Endodermal cell (in vitro differentiated cells): Measurements from ENCODE around the gene SULT2A1. TPM values are rescaled to one million over a fixed set of nuclear protein-coding genes. Genes with fewer than 3 reads are reported as not detected.
"Not testable (repeated sequence)": the region's sequence is repeated elsewhere in the genome, so short reads cannot be mapped to it uniquely, and the experiment has no call there.

Experiments used
- DNase-seq: peaks from one replicate; pipeline ENCODE4 v3.0.0-alpha.2; 2017
- H3K27ac ChIP-seq: 2 replicates; pipeline ENCODE4 v1.5.1; 2013; ENCODE audit warnings: mild to moderate bottlenecking, low read depth, low read length, moderate library complexity
- H3K27me3 ChIP-seq: 2 replicates; pipeline ENCODE4 v1.6.1; 2013; ENCODE audit warnings: mild to moderate bottlenecking, low read length, moderate library complexity; ENCODE audit not compliant: insufficient read depth, control insufficient read depth, poor library complexity, severe bottlenecking
- H3K36me3 ChIP-seq: 2 replicates; pipeline ENCODE4 v1.7.0; 2013; ENCODE audit warnings: mild to moderate bottlenecking, low read length, moderate library complexity; ENCODE audit not compliant: control insufficient read depth, insufficient read depth
- H3K4me1 ChIP-seq: one replicate; pipeline ENCODE4 v1.7.0; 2013; ENCODE audit warnings: low read length; ENCODE audit not compliant: control insufficient read depth, insufficient read depth
- H3K4me3 ChIP-seq: 2 replicates; pipeline ENCODE4 v1.5.1; 2013; ENCODE audit warnings: mild to moderate bottlenecking, low read length, moderate library complexity
- H3K9ac ChIP-seq: 2 replicates; pipeline ENCODE4 v1.6.1; 2013; ENCODE audit warnings: mild to moderate bottlenecking, low read length, moderate library complexity; ENCODE audit not compliant: poor library complexity, severe bottlenecking; ENCODE audit errors: extremely low read depth
- H3K9me3 ChIP-seq: 2 replicates; pipeline ENCODE4 v1.6.1; 2013; ENCODE audit warnings: mild to moderate bottlenecking, low read length, moderate library complexity; ENCODE audit not compliant: control insufficient read depth
- H3K27ac Mint-ChIP-seq: 2 replicates; pipeline ENCODE4 v1.8.0; 2020; ENCODE audit warnings: mixed read lengths
- H3K27me3 Mint-ChIP-seq: 2 replicates; pipeline ENCODE4 v1.8.0; 2021; ENCODE audit warnings: mild to moderate bottlenecking, mixed read lengths; ENCODE audit not compliant: insufficient read depth
- H3K36me3 Mint-ChIP-seq: 2 replicates; pipeline ENCODE4 v1.8.0; 2020; ENCODE audit warnings: low read depth, mixed read lengths
- H3K4me1 Mint-ChIP-seq: 2 replicates; pipeline ENCODE4 v1.8.0; 2020; ENCODE audit warnings: mixed read lengths
- H3K4me3 Mint-ChIP-seq: 2 replicates; pipeline ENCODE4 v1.8.0; 2020; ENCODE audit warnings: mild to moderate bottlenecking, moderate library complexity, mixed read lengths
- H3K9me3 Mint-ChIP-seq: 2 replicates; pipeline ENCODE4 v1.8.0; 2020; ENCODE audit warnings: mild to moderate bottlenecking, mixed read lengths
- CTCF ChIP-seq: fragments of 200-600 bp; sonication (generic); conservative IDR thresholded peaks from 2 replicates; pipeline ENCODE4 v1.5.0; 2021; ENCODE audit warnings: antibody characterized with exemption, mild to moderate bottlenecking
- WGBS, 2 experiments: methylation state at CpG; one replicate each; pipeline versions ENCODE4 v1.1.5 to v1.1.7; 2013; ENCODE audit warnings: missing lambda C conversion rate in 2 of 2, mixed read lengths in 1 of 2; ENCODE audit not compliant: insufficient coverage in 1 of 2, insufficient read length in 1 of 2; 5-methylcytosine and 5-hydroxymethylcytosine counted together
- total RNA-seq, 2 donors: library from RNA; stranded (reverse); fragmentation: NEBNext Ultra II Directional in 1 of 2; extraction: Animal tissue kit (Norgen Biotek cat#: 25700) in 1 of 2; gene quantifications; 2 replicates in 1 of 2; 3 replicates in 1 of 2; pipeline ENCODE4 v1.2.1, GENCODE V29; 2021

Gene SULT2A1
- total RNA-seq, 2 donors from 2014 or later: 0.18 TPM; not detected in 1

DNA sequence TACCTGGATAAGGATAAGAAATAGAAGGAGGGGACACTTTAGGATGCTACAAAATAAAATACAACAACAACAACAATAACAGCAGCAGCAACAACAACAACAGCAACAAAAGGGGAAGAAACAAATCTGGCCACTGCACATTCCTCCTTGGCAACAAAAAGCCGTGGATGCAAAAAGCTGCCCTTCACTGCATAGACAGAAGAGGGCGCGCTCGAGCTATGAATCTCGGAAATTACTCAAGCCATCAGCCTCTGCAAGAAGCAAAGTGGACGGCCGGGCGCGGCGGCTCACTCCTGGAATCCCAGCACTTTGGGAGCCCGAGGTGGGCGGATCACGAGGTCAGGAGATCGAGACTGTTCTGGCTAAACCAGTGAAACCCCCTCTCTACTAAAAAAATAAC, 23.2 kb upstream of the SULT2A1 start:
- H3K4me1 Mint-ChIP-seq, H3K27me3 ChIP-seq, H3K9me3 ChIP-seq, H3K27ac ChIP-seq, H3K4me3 ChIP-seq, DNase-seq, H3K36me3 ChIP-seq, H3K36me3 Mint-ChIP-seq, H3K27me3 Mint-ChIP-seq, H3K4me1 ChIP-seq, H3K9ac ChIP-seq, H3K9me3 Mint-ChIP-seq, H3K4me3 Mint-ChIP-seq, H3K27ac Mint-ChIP-seq: not testable (repeated sequence)
- TF ChIP-seq CTCF: peak; percentile 65
- 31% methylated on average over 5 of the region's 14 CpGs; no CpG with 5 or more reads in 1 of the 2 experiments for WGBS, 2 experiments

- H3K9ac ChIP-seq: no peak overlapping the region
- Mint-ChIP-seq H3K36me3 (no peaks in the 10 kb centered on the region), H3K4me3 (no peak overlapping the region), H3K27me3 (peaks cover 2% of the 10 kb centered on the region), H3K27ac (no peak overlapping the region), H3K9me3 (peaks cover 1% of the 10 kb centered on the region), H3K4me1 (no peaks in the 10 kb centered on the region)
- DNase-seq: no peak
- H3K4me3 ChIP-seq: no peak overlapping the region
- no peaks in the 10 kb centered on the region for H3K27me3 ChIP-seq
- TF ChIP-seq CTCF: no peak
- 91 to 95% methylated on average over 7 of the region's 7 CpGs for WGBS, 2 experiments
- no peak overlapping the region for H3K27ac ChIP-seq
- H3K9me3 ChIP-seq: no peaks in the 10 kb centered on the region
- no peaks in the 10 kb centered on the region for H3K4me1 ChIP-seq
- no peaks in the 10 kb centered on the region for H3K36me3 ChIP-seq
Observed at GRCh38 chr19:47901370-47901769, 15.3 kb upstream of the SULT2A1 start.

DNA sequence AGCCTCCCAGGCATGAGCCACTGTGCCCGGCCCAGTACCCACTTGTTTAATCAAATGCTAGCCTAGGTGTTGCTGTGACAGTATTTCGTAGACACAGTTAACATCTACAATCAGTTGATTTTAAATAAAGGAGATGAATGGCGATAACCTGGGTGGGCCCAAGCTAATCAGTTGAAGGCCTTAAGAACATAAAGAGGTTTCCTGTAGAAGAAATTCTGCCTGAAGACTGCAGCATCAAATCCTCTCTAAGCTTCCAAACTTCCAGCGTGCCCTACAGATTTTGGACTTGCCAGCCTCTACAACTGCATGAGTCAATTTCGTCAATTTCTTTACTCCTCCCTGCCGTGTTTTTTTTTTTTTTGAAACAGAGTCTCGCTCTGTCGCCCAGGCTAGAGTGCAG, 13.2 kb upstream of the SULT2A1 start:
- no peaks in the 10 kb centered on the region for H3K27me3 ChIP-seq
- H3K4me1 Mint-ChIP-seq: no peaks in the 10 kb centered on the region
- H3K4me1 ChIP-seq: no peaks in the 10 kb centered on the region
- DNase-seq: no peak
- no peak overlapping the region for H3K9ac ChIP-seq
- no peak overlapping the region for H3K4me3 ChIP-seq
- WGBS, 2 experiments: 91 to 95% methylated on average over 8 of the region's 8 CpGs
- no peaks in the 10 kb centered on the region for H3K36me3 ChIP-seq
- no peak overlapping the region for H3K27ac ChIP-seq
- H3K36me3 Mint-ChIP-seq: no peaks in the 10 kb centered on the region
- no peaks in the 10 kb centered on the region for H3K9me3 ChIP-seq
- no peak overlapping the region for H3K27ac Mint-ChIP-seq
- H3K27me3 Mint-ChIP-seq: peaks cover 2% of the 10 kb centered on the region
- peaks cover 1% of the 10 kb centered on the region for H3K9me3 Mint-ChIP-seq
- H3K4me3 Mint-ChIP-seq: no peak overlapping the region
- no peak for TF ChIP-seq CTCF
